Articular chondrocyte of knee joint (primary cell): Measurements from ENCODE around the gene B4GALT7. TPM values are rescaled to one million over a fixed set of nuclear protein-coding genes. Genes with fewer than 3 reads are reported as not detected.

Source experiments
- total RNA-seq: library from RNA; depleted of rRNA; stranded (reverse); fragments of >200 nt; gene quantifications from 2 replicates; pipeline ENCODE4 v1.2.3, GENCODE V29; 2012

B4GALT7 gene
- total RNA-seq = 22.7 and 23.4 TPM in 2 replicates

GRCh38 chr5:177599731-177600507 is at the start of gene B4GALT7:
B4GALT7 (plus strand) TSS chr5:177600132; CDS start chr5:177600211, 79 bp downstream.

GRCh38 chr5:177554474-177555111 is 45.3 kb upstream of the B4GALT7 start, which contains the start of gene FAM193B:
FAM193B (minus strand) TSS chr5:177554563; CDS start chr5:177554458, 105 bp downstream.

GRCh38 chr5:177592010-177592834 is 7.7 kb upstream of the B4GALT7 start, which contains the start of gene TMED9:
TMED9 (plus strand) TSS chr5:177592203; CDS start chr5:177592215, 12 bp downstream.

Other genes starting within 250 kb of the B4GALT7 start
- gene LMAN2, start 248.5 kb upstream of the B4GALT7 start, total RNA-seq = 275 and 291 TPM in 2 replicates
- 2.6 and 5.4 TPM in 2 replicates for gene RGS14, start 242.2 kb upstream of the B4GALT7 start, total RNA-seq
- gene SLC34A1, start 215.7 kb upstream of the B4GALT7 start, total RNA-seq = not detected in 2 replicates
- gene PFN3, start 199.5 kb upstream of the B4GALT7 start, total RNA-seq = not detected in 2 replicates
- gene F12, start 190.6 kb upstream of the B4GALT7 start, total RNA-seq = 0.26 TPM in 1 of 2 replicates, not detected in the other
- 11.5 and 12.8 TPM in 2 replicates for gene GRK6, start 173.5 kb upstream of the B4GALT7 start, total RNA-seq
- gene PRR7, start 153.3 kb upstream of the B4GALT7 start, total RNA-seq = 10.6 and 11.9 TPM in 2 replicates
- gene DBN1, start 126.5 kb upstream of the B4GALT7 start, total RNA-seq = 64.5 and 74.5 TPM in 2 replicates
- 65.2 and 97.5 TPM in 2 replicates for gene PDLIM7, start 102.5 kb upstream of the B4GALT7 start, total RNA-seq
- 0.54 and 0.91 TPM in 2 replicates for gene DOK3, start 90.3 kb upstream of the B4GALT7 start, total RNA-seq
- gene DDX41, start 83.2 kb upstream of the B4GALT7 start, total RNA-seq = 48.2 and 59.7 TPM in 2 replicates
- 23.1 and 23.7 TPM in 2 replicates for gene FAM193B, start 45.6 kb upstream of the B4GALT7 start, total RNA-seq
- gene TMED9, start 7.9 kb upstream of the B4GALT7 start, total RNA-seq = 111 and 123 TPM in 2 replicates
- gene FAM153A, start 182.8 kb downstream of the B4GALT7 start, total RNA-seq = not detected in 2 replicates